Astrocyte (in vitro differentiated cells and primary cell): ENCODE results near the gene NECTIN1. TPM values are rescaled to one million over a fixed set of nuclear protein-coding genes. Genes with fewer than 3 reads are reported as not detected.

Experiments
- DNase-seq: peaks from one replicate; pipeline ENCODE4 v3.0.0-alpha.2; 2010; ENCODE audit warnings: low read depth
- FAIRE-seq: peaks from 2 replicates; lab custom pipeline; 2011; peaks lifted over from hg19 to GRCh38; lab: Jason Lieb, UNC
- H2AFZ ChIP-seq: 2 replicates; pipeline ENCODE4 v1.6.0; 2012; ENCODE audit warnings: low read depth, low read length, inconsistent platforms
- H3K27ac ChIP-seq: 2 replicates; pipeline ENCODE4 v1.5.1; 2011; ENCODE audit warnings: low read depth, low read length, inconsistent platforms
- H3K27me3 ChIP-seq: 2 replicates; pipeline ENCODE4 v1.6.0; 2011; ENCODE audit warnings: low read length, inconsistent platforms; ENCODE audit not compliant: insufficient read depth
- H3K36me3 ChIP-seq: 2 replicates; pipeline ENCODE4 v1.5.1; 2011; ENCODE audit warnings: low read length, inconsistent platforms; ENCODE audit not compliant: insufficient read depth
- H3K4me1 ChIP-seq: 2 replicates; pipeline ENCODE4 v1.5.1; 2011; ENCODE audit warnings: low read length, inconsistent platforms; ENCODE audit not compliant: insufficient read depth
- H3K4me2 ChIP-seq: 2 replicates; pipeline ENCODE4 v1.6.0; 2012; ENCODE audit warnings: low read length, inconsistent platforms
- H3K4me3 ChIP-seq: 2 replicates; pipeline ENCODE4 v1.5.1; 2011; ENCODE audit warnings: low read depth, mild to moderate bottlenecking, low read length, inconsistent platforms; ENCODE audit not compliant: insufficient read depth
- H3K79me2 ChIP-seq: 2 replicates; pipeline ENCODE4 v1.6.0; 2012; ENCODE audit warnings: mild to moderate bottlenecking, low read length, inconsistent platforms; ENCODE audit not compliant: insufficient read depth
- H3K9ac ChIP-seq: 2 replicates; pipeline ENCODE4 v1.6.0; 2012; ENCODE audit warnings: mild to moderate bottlenecking, low read length, inconsistent platforms
- H3K9me3 ChIP-seq: 2 replicates; pipeline ENCODE4 v1.5.1; 2012; ENCODE audit warnings: low read depth, mild to moderate bottlenecking, low read length, inconsistent platforms; ENCODE audit not compliant: insufficient read depth
- H4K20me1 ChIP-seq: 2 replicates; pipeline ENCODE4 v1.6.0; 2012; ENCODE audit warnings: low read length, inconsistent platforms; ENCODE audit not compliant: insufficient read depth
- H3K27ac Mint-ChIP-seq: one replicate; pipeline ENCODE4 v1.8.0; 2021; ENCODE audit warnings: mild to moderate bottlenecking, mixed read lengths; ENCODE audit not compliant: unreplicated experiment
- H3K27me3 Mint-ChIP-seq: one replicate; pipeline ENCODE4 v1.8.0; 2021; ENCODE audit warnings: low read depth, mixed read lengths; ENCODE audit not compliant: unreplicated experiment
- H3K36me3 Mint-ChIP-seq: one replicate; pipeline ENCODE4 v1.8.0; 2021; ENCODE audit warnings: low read depth, mixed read lengths; ENCODE audit not compliant: unreplicated experiment
- H3K4me1 Mint-ChIP-seq: one replicate; pipeline ENCODE4 v1.8.0; 2021; ENCODE audit warnings: low read depth, mixed read lengths; ENCODE audit not compliant: unreplicated experiment
- H3K4me3 Mint-ChIP-seq: one replicate; pipeline ENCODE4 v1.8.0; 2021; ENCODE audit warnings: mild to moderate bottlenecking, moderate library complexity, mixed read lengths; ENCODE audit not compliant: unreplicated experiment
- H3K9me3 Mint-ChIP-seq: one replicate; pipeline ENCODE4 v1.8.0; 2021; ENCODE audit warnings: mild to moderate bottlenecking, mixed read lengths; ENCODE audit not compliant: unreplicated experiment
- EZH2 ChIP-seq: IDR thresholded peaks from 2 replicates; pipeline ENCODE4 v1.6.1; 2012; ENCODE audit warnings: mild to moderate bottlenecking, low read length, inconsistent platforms; ENCODE audit not compliant: insufficient read depth
- total RNA-seq: library from RNA; stranded (reverse); gene quantifications from 2 replicates; pipeline ENCODE4 v1.2.1, GENCODE V29; 2021
- TF ChIP-seq, protein P1 (sequence below): IDR thresholded peaks from 2 replicates; pipeline ENCODE4 v1.5.1; 2011; ENCODE audit warnings: low read depth, mild to moderate bottlenecking, inconsistent platforms, low read length, moderate library complexity; ENCODE audit not compliant: insufficient read depth

NECTIN1 gene
- total RNA-seq, 1 donor from 2014 or later = 17.7 TPM

DNA sequence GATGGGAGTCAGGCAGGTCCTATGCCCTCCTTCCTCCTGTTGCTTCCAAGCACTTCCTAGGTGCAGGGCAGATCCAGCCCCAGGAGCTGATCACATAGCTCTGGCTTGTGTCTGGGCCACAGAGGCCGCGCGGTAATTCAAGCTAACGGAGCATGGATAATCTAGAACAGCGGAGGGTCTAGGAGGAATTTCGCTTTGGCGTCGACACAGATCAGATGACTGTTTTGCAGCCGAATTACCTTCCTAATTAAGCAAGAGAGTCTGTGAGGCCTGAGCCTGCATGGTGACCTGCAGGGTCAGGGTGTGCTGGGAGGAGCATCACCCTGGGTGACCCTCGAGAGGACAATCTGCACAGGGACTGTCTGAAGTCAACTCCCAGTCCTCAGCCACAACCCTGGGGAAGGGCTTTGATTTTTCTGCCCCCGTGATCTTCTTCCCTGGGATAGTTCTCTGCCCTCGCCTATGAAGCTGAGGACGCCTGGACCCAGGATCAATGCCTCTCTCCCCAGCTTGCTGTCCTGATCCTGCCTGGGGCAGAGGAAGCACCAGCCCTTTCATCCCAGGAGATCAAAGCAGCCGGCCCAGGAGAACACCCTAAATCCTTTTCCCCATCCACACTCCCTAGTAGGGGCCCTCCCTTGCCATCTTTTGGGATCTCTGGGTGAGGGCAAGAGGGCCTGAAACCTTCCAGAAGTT is 11.0 kb downstream of the NECTIN1 start:
- no peaks in the 10 kb centered on the region for H3K9me3 ChIP-seq
- peaks cover 36% of the 10 kb centered on the region for H3K79me2 ChIP-seq
- DNase-seq (peak; percentile 55), FAIRE-seq (no peak)
- no peak overlapping the region for H3K4me3 ChIP-seq
- H3K27me3 ChIP-seq = no peaks in the 10 kb centered on the region
- no peaks in the 10 kb centered on the region for H3K36me3 ChIP-seq
- Mint-ChIP-seq H3K9me3 (no peaks in the 10 kb centered on the region), H3K27ac (no peak overlapping the region), H3K4me1 (peaks cover 3% of the 10 kb centered on the region), H3K36me3 (peaks cover 8% of the 10 kb centered on the region), H3K27me3 (peaks cover 46% of the 10 kb centered on the region), H3K4me3 (no peak overlapping the region)
- TF ChIP-seq, protein P1, sequence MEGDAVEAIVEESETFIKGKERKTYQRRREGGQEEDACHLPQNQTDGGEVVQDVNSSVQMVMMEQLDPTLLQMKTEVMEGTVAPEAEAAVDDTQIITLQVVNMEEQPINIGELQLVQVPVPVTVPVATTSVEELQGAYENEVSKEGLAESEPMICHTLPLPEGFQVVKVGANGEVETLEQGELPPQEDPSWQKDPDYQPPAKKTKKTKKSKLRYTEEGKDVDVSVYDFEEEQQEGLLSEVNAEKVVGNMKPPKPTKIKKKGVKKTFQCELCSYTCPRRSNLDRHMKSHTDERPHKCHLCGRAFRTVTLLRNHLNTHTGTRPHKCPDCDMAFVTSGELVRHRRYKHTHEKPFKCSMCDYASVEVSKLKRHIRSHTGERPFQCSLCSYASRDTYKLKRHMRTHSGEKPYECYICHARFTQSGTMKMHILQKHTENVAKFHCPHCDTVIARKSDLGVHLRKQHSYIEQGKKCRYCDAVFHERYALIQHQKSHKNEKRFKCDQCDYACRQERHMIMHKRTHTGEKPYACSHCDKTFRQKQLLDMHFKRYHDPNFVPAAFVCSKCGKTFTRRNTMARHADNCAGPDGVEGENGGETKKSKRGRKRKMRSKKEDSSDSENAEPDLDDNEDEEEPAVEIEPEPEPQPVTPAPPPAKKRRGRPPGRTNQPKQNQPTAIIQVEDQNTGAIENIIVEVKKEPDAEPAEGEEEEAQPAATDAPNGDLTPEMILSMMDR = no peak
- TF ChIP-seq EZH2 = no peak
- no peak overlapping the region for H3K9ac ChIP-seq
- H3K27ac ChIP-seq = no peak overlapping the region
- H2AFZ ChIP-seq = no peak overlapping the region
- H4K20me1 ChIP-seq = peaks cover 83% of the 10 kb centered on the region
- no peak overlapping the region for H3K4me2 ChIP-seq
- H3K4me1 ChIP-seq = peaks cover 2% of the 10 kb centered on the region

DNA sequence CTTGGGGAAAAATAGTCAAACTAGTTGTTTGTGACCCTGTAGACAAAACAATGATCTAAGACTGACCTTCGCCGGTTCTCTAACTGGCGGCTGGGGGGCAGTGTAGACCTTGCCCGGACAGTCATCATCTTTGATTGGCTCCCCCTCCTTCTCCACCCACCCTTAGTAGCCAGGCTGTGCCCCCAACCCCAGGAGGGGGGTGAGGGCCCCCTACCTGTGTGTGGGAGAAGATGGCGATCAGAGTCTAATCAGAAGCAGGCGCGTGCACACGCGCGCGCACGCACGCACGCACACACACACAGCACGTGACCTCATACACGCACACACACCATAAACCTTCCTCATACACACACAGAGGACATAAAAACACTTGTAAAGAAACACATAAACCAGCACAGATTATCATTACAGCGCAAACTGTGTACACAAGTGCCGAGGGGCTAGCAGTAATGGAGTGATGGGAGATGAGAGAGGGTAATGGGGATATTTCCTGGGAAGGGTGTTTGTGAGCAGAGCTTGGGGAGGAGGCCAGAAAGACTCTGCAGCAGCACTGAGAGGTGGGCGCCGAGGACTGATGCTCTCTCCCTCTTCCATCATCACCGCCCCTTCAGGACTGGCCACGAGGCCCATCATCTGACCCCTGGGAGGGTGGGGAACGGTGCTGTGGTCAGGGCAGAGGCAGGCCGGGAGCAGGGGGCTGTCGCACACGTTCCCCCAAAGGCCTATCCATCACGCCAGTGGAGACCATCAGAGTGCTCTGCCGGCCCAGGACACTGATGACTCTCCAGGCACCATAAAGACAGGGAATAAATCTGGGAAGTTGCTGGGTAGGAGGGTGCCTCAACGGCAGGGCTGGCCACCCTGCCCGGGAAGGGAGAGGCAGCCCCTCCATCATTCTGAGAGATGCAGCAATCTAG is 12.2 kb downstream of the NECTIN1 start:
- H3K9me3 ChIP-seq = no peaks in the 10 kb centered on the region
- H3K4me1 ChIP-seq = peaks cover 2% of the 10 kb centered on the region
- no peak overlapping the region for H3K9ac ChIP-seq
- no peaks in the 10 kb centered on the region for H3K27me3 ChIP-seq
- FAIRE-seq (no peak), DNase-seq (no peak)
- peaks cover 5% of the 10 kb centered on the region for H3K4me1 Mint-ChIP-seq
- no peak overlapping the region for H3K27ac ChIP-seq
- peaks cover 36% of the 10 kb centered on the region for H3K79me2 ChIP-seq
- no peak overlapping the region for H2AFZ ChIP-seq
- H3K4me3 Mint-ChIP-seq = no peak overlapping the region
- H3K27ac Mint-ChIP-seq = no peak overlapping the region
- no peak for TF ChIP-seq EZH2
- TF ChIP-seq, protein P1 = no peak
- peaks cover 81% of the 10 kb centered on the region for H4K20me1 ChIP-seq
- no peak overlapping the region for H3K4me3 ChIP-seq
- no peaks in the 10 kb centered on the region for H3K9me3 Mint-ChIP-seq
- no peaks in the 10 kb centered on the region for H3K36me3 ChIP-seq
- H3K4me2 ChIP-seq = no peak overlapping the region
- peaks cover 7% of the 10 kb centered on the region for H3K36me3 Mint-ChIP-seq
- H3K27me3 Mint-ChIP-seq = peaks cover 42% of the 10 kb centered on the region
